HepG2 (cell line): ENCODE results near the gene IFIH1. TPM values are rescaled to one million over a fixed set of nuclear protein-coding genes. Genes with fewer than 3 reads are reported as not detected.

Experiments
- BATF2 ChIP-seq: sonication (generic); formaldehyde crosslinking; IDR thresholded peaks from 2 replicates; pipeline ENCODE4 v1.8.0; 2022; ENCODE audit warnings: mild to moderate bottlenecking, missing genetic modification reagents, moderate library complexity
- CENPT ChIP-seq: sonication (generic); formaldehyde crosslinking; IDR thresholded peaks from 2 replicates; pipeline ENCODE4 v1.8.0; 2022; ENCODE audit warnings: low read depth, mild to moderate bottlenecking, moderate library complexity, missing genetic modification reagents
- DMAP1 ChIP-seq: IDR thresholded peaks from 2 replicates; pipeline ENCODE4 v1.6.1; 2016
- JUND ChIP-seq: sonication (generic); formaldehyde crosslinking; IDR thresholded peaks from 2 replicates; pipeline ENCODE4 v1.8.0; 2022; ENCODE audit warnings: mild to moderate bottlenecking, missing genetic modification reagents
- KIAA2018 ChIP-seq: sonication (generic); formaldehyde crosslinking; IDR thresholded peaks from 2 replicates; pipeline ENCODE4 v1.5.0; 2020; ENCODE audit warnings: mild to moderate bottlenecking, missing genetic modification reagents, borderline replicate concordance
- MTA1 ChIP-seq: sonication (generic); formaldehyde crosslinking; IDR thresholded peaks from 2 replicates; pipeline ENCODE4 v1.4.0; 2020; ENCODE audit warnings: missing genetic modification reagents, mild to moderate bottlenecking, borderline replicate concordance
- NFRKB ChIP-seq: fragments of 450-650 bp; IDR thresholded peaks from 2 replicates; pipeline ENCODE4 v1.6.1; 2017
- NR0B2 ChIP-seq: sonication (generic); formaldehyde crosslinking; IDR thresholded peaks from 2 replicates; pipeline ENCODE4 v1.4.0; 2020; ENCODE audit warnings: mild to moderate bottlenecking, missing genetic modification reagents
- SOX6 ChIP-seq, 2 experiments: fragments of 450-650 bp in 1 of 2; sonication (generic) in 1 of 2; formaldehyde crosslinking in 1 of 2; IDR thresholded peaks; 2 replicates each; pipeline versions ENCODE4 v1.4.0 to v1.6.1; 2017 to 2020; ENCODE audit warnings: antibody characterized with exemption in 1 of 2, mild to moderate bottlenecking in 1 of 2, missing genetic modification reagents in 1 of 2
- TBX3 ChIP-seq: fragments of 450-650 bp; IDR thresholded peaks from 2 replicates; pipeline ENCODE4 v1.6.1; 2017; ENCODE audit warnings: antibody characterized with exemption, mild to moderate bottlenecking, inconsistent platforms, borderline replicate concordance
- YEATS2 ChIP-seq: sonication (generic); formaldehyde crosslinking; IDR thresholded peaks from 2 replicates; pipeline ENCODE4 v1.4.0; 2020; ENCODE audit warnings: missing genetic modification reagents, borderline replicate concordance
- ZBTB7A ChIP-seq: sonication (generic); formaldehyde crosslinking; IDR thresholded peaks from 2 replicates; pipeline ENCODE4 v1.8.0; 2022; ENCODE audit warnings: mild to moderate bottlenecking, missing genetic modification reagents
- ZFAT ChIP-seq: sonication (generic); formaldehyde crosslinking; conservative IDR thresholded peaks from 2 replicates; pipeline ENCODE4 v1.8.1; 2023; ENCODE audit warnings: missing genetic modification reagents, inconsistent platforms
- ZNF556 ChIP-seq: sonication (generic); formaldehyde crosslinking; IDR thresholded peaks from 2 replicates; pipeline ENCODE4 v1.4.0; 2020; ENCODE audit warnings: mild to moderate bottlenecking, missing genetic modification reagents, borderline replicate concordance
- ZNF770 ChIP-seq: sonication (generic); formaldehyde crosslinking; IDR thresholded peaks from 2 replicates; pipeline ENCODE4 v1.5.0; 2020; ENCODE audit warnings: mild to moderate bottlenecking, missing genetic modification reagents
- ZNF788 ChIP-seq: sonication (generic); formaldehyde crosslinking; IDR thresholded peaks from 2 replicates; pipeline ENCODE4 v1.5.0; 2020; ENCODE audit warnings: mild to moderate bottlenecking, missing genetic modification reagents, borderline replicate concordance
- polyA plus RNA-seq, 8 experiments: library from polyadenylated mRNA; depleted of rRNA in 3 of 8; stranded (reverse) in 7 of 8; unstranded in 1 of 8; fragments of >200 nt; fragmentation: Illumina TruSeq in 4 of 8; extraction: Trizol in 4 of 8; gene quantifications; 2 replicates each; pipeline versions ENCODE4 v1.2.1 to v1.2.3, GENCODE V29; 2011 to 2016; ENCODE audit warnings: low read depth in 4 of 8, missing spikeins in 1 of 8, mixed read lengths in 1 of 8; ENCODE audit not compliant: insufficient read depth in 1 of 8
- total RNA-seq, 5 experiments: library from RNA; depleted of rRNA; stranded (reverse); fragments of >200 nt; fragmentation: Illumina TruSeq; extraction: Trizol; gene quantifications; 2 replicates each; pipeline ENCODE4 v1.2.3, GENCODE V29; 2016; ENCODE audit warnings: low read depth in 1 of 5

Gene IFIH1
- total and polyA plus RNA-seq, 2 of the 13 experiments (the other 11 are each of a cell fraction or from before 2014, with no cell fraction given) = 1.5 to 11.5 TPM

GRCh38 chr2:162343824-162344616 is 25.5 kb upstream of the IFIH1 start, which contains the start of gene GCA (continued):
- TF ChIP-seq KIAA2018 (CRISPR knock-in tag) = no peak
- 0 out of 2 replicates have a peak, but pooled peaks have one; percentile 41 for TF ChIP-seq ZBTB7A (CRISPR knock-in tag)
- TF ChIP-seq MTA1 (CRISPR knock-in tag) = peak; percentile 78; the same call in 1 of the 2 replicates
- TF ChIP-seq ZNF556 (CRISPR knock-in tag) = peak; percentile 52; the same call in 1 of the 2 replicates
- peak; percentile 89 for TF ChIP-seq DMAP1 (CRISPR knock-in tag)
- TF ChIP-seq NFRKB = no peak
- peak; percentile 78; the same call in 1 of the 2 replicates for TF ChIP-seq BATF2 (CRISPR knock-in tag)
- peak; percentile 72; the same call in 1 of the 2 replicates for TF ChIP-seq YEATS2
- TF ChIP-seq ZNF770 (CRISPR knock-in tag) = peak; percentile 52; the same call in 1 of the 2 replicates
- peak; percentile 54; the same call in 1 of the 2 replicates for TF ChIP-seq CENPT (CRISPR knock-in tag)
- TF ChIP-seq NR0B2 (CRISPR knock-in tag) = peak; percentile 89
- TF ChIP-seq ZFAT (CRISPR knock-in tag) = no peak
- TF ChIP-seq ZNF788 = peak; percentile 84; the same call in 1 of the 2 replicates
- no peak for TF ChIP-seq SOX6 (IDR thresholded peaks at IDR 0.05)
- peak; percentile 67 for TF ChIP-seq SOX6 (CRISPR knock-in tag; IDR thresholded peaks at IDR 0.05)
- 0 out of 2 replicates have a peak, but pooled peaks have one; percentile 10 for TF ChIP-seq TBX3
- TF ChIP-seq JUND (CRISPR knock-in tag) = no peak
